Hematopoietic multipotent progenitor cell treated with erythropoietin and hydrocortisone succinate and interleukin-3 and kit ligand, for 15 days (in vitro differentiated cells): Measurements from ENCODE around the gene LAMA2.
"Not testable (repeated sequence)": the region's sequence is repeated elsewhere in the genome, so short reads cannot be mapped to it uniquely, and the experiment has no call there.

Experiments used
- DNase-seq: peaks from one replicate; pipeline ENCODE4 v3.0.0-alpha.2; 2015; ENCODE audit warnings: low spot score

Gene LAMA2

GRCh38 chr6:129008591-129008990 is 125.7 kb downstream of the LAMA2 start:
- DNase-seq: no peak

- DNase-seq: no peak
Observed at GRCh38 chr6:129009851-129010250, 126.9 kb downstream of the LAMA2 start.

GRCh38 chr6:129014302-129014701 is 131.4 kb downstream of the LAMA2 start:
- DNase-seq: no peak

GRCh38 chr6:129015721-129016120 is 132.8 kb downstream of the LAMA2 start:
- no peak for DNase-seq

- DNase-seq: no peak
Observed at GRCh38 chr6:129016844-129017243, 133.9 kb downstream of the LAMA2 start.

- DNase-seq: no peak
Observed at GRCh38 chr6:129022011-129022553, 139.1 kb downstream of the LAMA2 start.

- DNase-seq: no peak
Observed at GRCh38 chr6:129026601-129027000, 143.7 kb downstream of the LAMA2 start.

GRCh38 chr6:129029778-129030177 is 146.8 kb downstream of the LAMA2 start:
- no peak for DNase-seq

- no peak for DNase-seq
Observed at GRCh38 chr6:129030215-129030614, 147.3 kb downstream of the LAMA2 start.

- DNase-seq: no peak
Observed at GRCh38 chr6:129031051-129031599, 148.2 kb downstream of the LAMA2 start.

- no peak for DNase-seq
Observed at GRCh38 chr6:129032602-129033001, 149.7 kb downstream of the LAMA2 start.

- no peak for DNase-seq
Observed at GRCh38 chr6:129033180-129033579, 150.2 kb downstream of the LAMA2 start.

GRCh38 chr6:129033581-129033980 is 150.6 kb downstream of the LAMA2 start:
- DNase-seq: no peak

GRCh38 chr6:129041563-129041962 is 158.6 kb downstream of the LAMA2 start:
- DNase-seq: no peak

- DNase-seq: no peak
Observed at GRCh38 chr6:129046526-129046925, 163.6 kb downstream of the LAMA2 start.

- no peak for DNase-seq
Observed at GRCh38 chr6:129047834-129048233, 164.9 kb downstream of the LAMA2 start.

- DNase-seq: no peak
Observed at GRCh38 chr6:129050086-129050485, 167.1 kb downstream of the LAMA2 start.

- not testable (repeated sequence) for DNase-seq
Observed at GRCh38 chr6:129053143-129053542, 170.2 kb downstream of the LAMA2 start.

- no peak for DNase-seq
Observed at GRCh38 chr6:129055796-129056195, 172.9 kb downstream of the LAMA2 start.

GRCh38 chr6:129059650-129060049 is 176.7 kb downstream of the LAMA2 start:
- DNase-seq: no peak

GRCh38 chr6:129069006-129069405 is 186.1 kb downstream of the LAMA2 start:
- DNase-seq: no peak

GRCh38 chr6:129073051-129073450 is 190.1 kb downstream of the LAMA2 start:
- DNase-seq: no peak

- DNase-seq: no peak
Observed at GRCh38 chr6:129073691-129074395, 190.9 kb downstream of the LAMA2 start.

- DNase-seq: no peak
Observed at GRCh38 chr6:129084406-129084805, 201.5 kb downstream of the LAMA2 start.
